Effector memory CD8-positive, alpha-beta T cell (primary cell): ENCODE measurements around the gene CTDP1.
A peak's percentile ranks its signal among the peaks of the same experiment; 100 is the strongest.

ENCODE experiments used
- ATAC-seq: fragments of 150-1000 bp; cut with Tn5 transposase; replicated peaks from 2 replicates; pipeline ENCODE4 v1.10.0; 2021; ENCODE audit warnings: mild to moderate bottlenecking, moderate library complexity
- DNase-seq, 3 experiments: peaks; one replicate each; pipeline ENCODE4 v3.0.0; 2021
- H3K27ac Mint-ChIP-seq, 2 donors: one replicate each; pipeline ENCODE4 v1.8.0; 2022; ENCODE audit warnings: mild to moderate bottlenecking in 2 of 2, mixed read lengths in 2 of 2, moderate library complexity in 2 of 2
- H3K27me3 Mint-ChIP-seq, 2 donors: one replicate each; pipeline ENCODE4 v1.8.0; 2022; ENCODE audit warnings: mixed read lengths in 2 of 2
- H3K36me3 Mint-ChIP-seq: one replicate; pipeline ENCODE4 v1.8.0; 2022; ENCODE audit warnings: mild to moderate bottlenecking, moderate library complexity, mixed read lengths; ENCODE audit not compliant: insufficient read depth
- H3K4me1 Mint-ChIP-seq, 2 donors: one replicate each; pipeline ENCODE4 v1.8.0; 2022; ENCODE audit warnings: low read depth in 2 of 2, mixed read lengths in 2 of 2
- H3K4me3 Mint-ChIP-seq, 2 donors: one replicate each; pipeline ENCODE4 v1.8.0; 2022; ENCODE audit warnings: mild to moderate bottlenecking in 2 of 2, mixed read lengths in 2 of 2, moderate library complexity in 2 of 2
- H3K9me3 Mint-ChIP-seq, 2 donors: one replicate each; pipeline ENCODE4 v1.8.0; 2022; ENCODE audit warnings: mixed read lengths in 2 of 2

The CTDP1 gene

GRCh38 chr18:79639072-79639829 is 40.4 kb upstream of the CTDP1 start:
- Mint-ChIP-seq H3K4me1 (no peaks in the 10 kb centered on the region), H3K27ac (no peak overlapping the region), H3K36me3 (no peaks in the 10 kb centered on the region), H3K4me3 (no peak overlapping the region), H3K27me3 (peaks cover 8 to 29% of the 10 kb centered on the region in 2 donors), H3K9me3 (no peaks in the 10 kb centered on the region)
- DNase-seq (no peak), ATAC-seq (no peak)

GRCh38 chr18:79640064-79640672 is 39.4 kb upstream of the CTDP1 start:
- no peaks in the 10 kb centered on the region for H3K9me3 Mint-ChIP-seq
- ATAC-seq: no peak
- DNase-seq: no peak
- H3K4me1 Mint-ChIP-seq: no peaks in the 10 kb centered on the region
- no peaks in the 10 kb centered on the region for H3K36me3 Mint-ChIP-seq
- H3K4me3 Mint-ChIP-seq: no peak overlapping the region
- peaks cover 8 to 29% of the 10 kb centered on the region in 2 donors for H3K27me3 Mint-ChIP-seq
- no peak overlapping the region for H3K27ac Mint-ChIP-seq

GRCh38 chr18:79640875-79641274 is 38.7 kb upstream of the CTDP1 start:
- H3K27me3 Mint-ChIP-seq: peaks cover 8 to 29% of the 10 kb centered on the region in 2 donors
- DNase-seq: no peak
- no peaks in the 10 kb centered on the region for H3K36me3 Mint-ChIP-seq
- no peak overlapping the region for H3K27ac Mint-ChIP-seq
- no peaks in the 10 kb centered on the region for H3K9me3 Mint-ChIP-seq
- peaks cover 0 to 2% of the 10 kb centered on the region in 2 donors for H3K4me1 Mint-ChIP-seq
- no peak for ATAC-seq
- H3K4me3 Mint-ChIP-seq: no peak overlapping the region

DNA sequence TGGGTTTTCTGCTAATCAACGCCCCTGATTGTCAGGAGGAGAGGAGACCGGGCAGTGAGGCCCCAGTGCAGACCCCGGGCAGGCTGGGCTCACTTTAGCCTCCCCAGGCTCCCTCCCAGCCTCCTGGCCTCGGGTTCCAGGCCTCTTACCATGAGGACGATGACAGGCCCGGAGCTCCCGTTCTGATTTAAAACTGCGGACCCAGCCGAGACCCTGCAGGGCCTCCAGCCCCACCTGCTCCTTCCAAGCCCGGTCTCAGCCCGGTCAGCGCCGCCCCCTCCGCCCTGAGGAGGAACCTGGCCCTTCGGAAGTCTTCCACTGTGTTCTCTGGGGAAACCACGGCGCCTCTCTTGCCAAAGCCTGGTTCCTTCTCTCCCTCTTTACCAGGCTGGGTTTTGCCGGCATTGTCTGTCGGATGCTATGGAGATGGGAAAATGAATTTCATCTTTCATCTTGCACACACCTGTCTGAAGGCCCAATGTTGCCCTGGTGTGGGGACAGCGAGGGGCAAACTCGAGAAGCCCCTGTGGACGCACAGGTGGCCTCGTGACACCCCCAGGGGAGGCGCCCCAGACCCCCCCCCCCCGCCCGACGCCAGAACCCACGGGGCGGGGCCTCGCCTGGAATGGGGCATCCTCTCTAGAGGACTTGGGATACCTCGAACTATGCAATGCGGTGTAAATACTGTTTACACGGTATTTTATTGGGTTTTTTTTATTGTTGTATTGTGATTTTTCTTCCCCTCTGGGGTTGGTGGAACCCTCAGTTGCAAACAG is 37.7 kb upstream of the CTDP1 start:
- peaks cover 0 to 2% of the 10 kb centered on the region in 2 donors for H3K4me1 Mint-ChIP-seq
- DNase-seq (no peak), ATAC-seq (no peak)
- no peak overlapping the region for H3K27ac Mint-ChIP-seq
- H3K27me3 Mint-ChIP-seq: peaks cover 8 to 29% of the 10 kb centered on the region in 2 donors
- H3K36me3 Mint-ChIP-seq: no peaks in the 10 kb centered on the region
- H3K9me3 Mint-ChIP-seq: no peaks in the 10 kb centered on the region
- no peak overlapping the region for H3K4me3 Mint-ChIP-seq

DNA sequence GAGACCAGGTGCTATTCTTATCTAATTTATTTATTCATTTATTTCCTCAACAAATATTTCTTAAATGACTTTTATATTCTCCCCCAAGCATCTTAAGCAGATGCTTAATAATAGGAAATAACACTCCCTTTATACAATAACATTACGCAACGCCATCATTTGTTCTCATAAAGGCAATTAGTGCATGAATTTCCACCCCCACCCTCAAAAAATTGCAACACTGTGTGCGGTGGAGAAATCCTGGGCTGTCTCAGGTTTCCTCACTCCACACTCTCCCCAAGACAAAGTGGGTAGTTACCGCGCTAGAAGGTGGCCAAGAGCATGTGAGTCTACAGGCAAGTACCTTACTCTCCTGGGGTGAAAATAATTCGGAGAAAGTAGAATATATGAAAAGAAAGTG is 37.0 kb upstream of the CTDP1 start:
- H3K27ac Mint-ChIP-seq: no peak overlapping the region
- DNase-seq (no peak), ATAC-seq (no peak)
- H3K27me3 Mint-ChIP-seq: peaks cover 8 to 29% of the 10 kb centered on the region in 2 donors
- H3K9me3 Mint-ChIP-seq: no peaks in the 10 kb centered on the region
- peaks cover 0 to 2% of the 10 kb centered on the region in 2 donors for H3K4me1 Mint-ChIP-seq
- no peaks in the 10 kb centered on the region for H3K36me3 Mint-ChIP-seq
- no peak overlapping the region for H3K4me3 Mint-ChIP-seq

DNA sequence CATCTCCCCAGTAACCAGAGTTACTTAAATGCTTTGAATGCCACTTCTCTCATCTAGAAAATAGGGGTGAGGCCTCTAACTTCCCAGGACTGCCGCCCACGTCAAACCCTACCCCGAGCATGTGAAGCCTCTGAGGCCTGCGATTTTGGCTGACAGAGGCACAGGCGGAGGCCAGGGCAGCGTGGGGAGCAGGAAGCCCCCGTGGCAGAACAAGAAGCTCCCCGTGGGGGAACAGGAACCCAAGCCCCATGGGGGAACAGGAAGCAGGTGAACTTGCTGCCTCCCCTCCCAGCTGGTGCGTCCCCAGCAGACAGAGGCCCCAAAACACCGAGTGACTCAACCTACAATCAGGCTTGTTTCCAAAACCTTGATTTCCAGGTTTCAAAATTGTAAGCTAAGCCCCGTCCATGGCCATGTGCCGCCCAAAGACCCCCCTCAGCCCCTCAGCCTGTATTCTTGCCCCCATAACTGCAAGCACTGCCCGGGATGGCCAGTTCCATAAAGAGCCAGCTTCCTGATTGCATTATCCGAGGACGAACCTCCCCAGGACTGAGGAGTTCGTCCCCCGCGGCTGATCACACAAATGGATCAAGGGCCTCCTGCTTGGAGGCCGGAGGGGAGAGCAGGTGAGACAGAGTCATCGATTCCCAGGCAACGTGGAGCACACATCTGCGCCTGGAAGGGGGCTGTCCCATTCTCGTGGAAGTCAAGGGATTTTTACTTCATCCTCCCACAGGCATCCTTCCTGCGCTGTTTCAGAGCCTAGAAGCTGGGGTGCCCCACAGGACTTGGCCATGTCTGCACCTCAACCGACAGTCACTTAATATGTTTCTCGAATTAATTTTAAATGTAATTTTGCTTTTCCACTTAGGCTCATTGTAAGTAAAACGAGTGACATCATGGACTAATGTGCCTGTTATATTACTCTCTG is 36.3 kb upstream of the CTDP1 start:
- Mint-ChIP-seq H3K4me3 (no peak overlapping the region), H3K9me3 (no peaks in the 10 kb centered on the region), H3K27ac (no peak overlapping the region), H3K27me3 (peaks cover 8 to 29% of the 10 kb centered on the region in 2 donors), H3K36me3 (no peaks in the 10 kb centered on the region), H3K4me1 (peaks cover 0 to 2% of the 10 kb centered on the region in 2 donors)
- DNase-seq: no peak
- ATAC-seq: no peak

DNA sequence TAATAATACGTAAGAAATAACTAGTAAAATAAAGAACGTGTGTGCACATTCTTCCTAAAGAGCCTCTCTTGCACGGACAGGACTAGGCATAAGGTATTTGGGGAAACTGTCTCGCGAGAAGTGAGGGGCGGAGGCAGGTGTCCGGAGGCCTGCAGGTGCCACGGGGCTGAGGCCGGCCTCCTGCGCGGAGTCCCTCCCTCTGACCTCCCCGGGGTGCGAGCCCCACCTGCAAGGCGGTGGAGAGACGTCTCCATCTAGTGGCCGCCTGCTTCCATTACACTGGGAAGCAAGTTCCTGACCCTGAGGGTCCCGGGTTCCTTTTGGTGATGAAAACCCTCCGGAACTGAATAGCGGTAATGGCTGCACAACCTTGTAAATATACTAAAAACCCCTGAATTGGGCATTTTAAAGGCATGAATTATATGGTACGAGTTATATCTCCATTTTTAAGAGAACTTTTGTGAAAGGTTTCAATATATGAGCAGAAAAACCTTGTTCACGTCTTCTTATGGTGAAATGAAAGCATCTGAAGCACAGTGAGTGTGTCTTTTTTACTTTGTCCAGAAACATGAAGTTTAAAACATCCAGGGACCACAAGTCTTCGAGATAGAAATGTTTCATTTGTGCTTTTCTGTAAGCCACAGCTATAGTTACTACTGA is 35.5 kb upstream of the CTDP1 start:
- H3K27ac Mint-ChIP-seq: no peak overlapping the region
- peak; percentile 81 for ATAC-seq

DNA sequence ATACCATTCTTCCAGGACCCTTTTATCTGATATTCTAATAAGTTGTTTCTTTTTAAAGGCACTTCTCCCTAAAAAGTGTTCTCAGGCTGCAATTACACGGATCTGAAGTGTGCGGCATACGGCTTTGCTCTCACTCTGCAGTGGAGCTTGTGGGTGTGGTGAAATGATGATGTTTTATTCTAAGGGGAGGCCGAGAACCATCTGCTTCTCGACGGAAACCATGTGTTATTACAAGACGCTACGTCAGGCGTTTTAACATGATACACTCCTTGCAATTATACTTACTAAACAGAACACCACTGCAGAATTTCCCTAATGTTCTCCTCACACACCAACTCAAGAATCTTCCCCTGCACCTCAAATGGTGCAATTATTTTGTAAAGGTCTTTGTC is 34.9 kb upstream of the CTDP1 start:
- no peak overlapping the region for H3K27ac Mint-ChIP-seq

More for the DNA sequence above, 35.5 kb upstream of the CTDP1 start:
- H3K9me3 Mint-ChIP-seq: no peaks in the 10 kb centered on the region
- H3K27me3 Mint-ChIP-seq: peaks cover 8 to 30% of the 10 kb centered on the region in 2 donors
- H3K4me3 Mint-ChIP-seq: no peak overlapping the region
- DNase-seq: peak; percentile 47 to 57 (median 54)
- peaks cover 0 to 2% of the 10 kb centered on the region in 2 donors for H3K4me1 Mint-ChIP-seq
- no peaks in the 10 kb centered on the region for H3K36me3 Mint-ChIP-seq

GRCh38 chr18:79645291-79645983 is 34.2 kb upstream of the CTDP1 start:
- Mint-ChIP-seq H3K9me3 (no peaks in the 10 kb centered on the region), H3K4me1 (peaks cover 0 to 2% of the 10 kb centered on the region in 2 donors), H3K27me3 (peaks cover 8 to 30% of the 10 kb centered on the region in 2 donors), H3K27ac (no peak overlapping the region), H3K36me3 (no peaks in the 10 kb centered on the region), H3K4me3 (no peak overlapping the region)
- ATAC-seq: no peak
- DNase-seq: no peak

More for the DNA sequence above, 34.9 kb upstream of the CTDP1 start:
- H3K27me3 Mint-ChIP-seq: peaks cover 6 to 30% of the 10 kb centered on the region in 2 donors
- no peaks in the 10 kb centered on the region for H3K9me3 Mint-ChIP-seq
- no peaks in the 10 kb centered on the region for H3K36me3 Mint-ChIP-seq
- H3K4me1 Mint-ChIP-seq: peaks cover 0 to 2% of the 10 kb centered on the region in 2 donors
- no peak overlapping the region for H3K4me3 Mint-ChIP-seq
- DNase-seq (no peak), ATAC-seq (no peak)

GRCh38 chr18:79647307-79647706 is 32.3 kb upstream of the CTDP1 start:
- no peak for DNase-seq
- no peak for ATAC-seq
- Mint-ChIP-seq H3K4me1 (peaks cover 0 to 2% of the 10 kb centered on the region in 2 donors), H3K27me3 (peaks cover 20 to 32% of the 10 kb centered on the region in 2 donors), H3K27ac (no peak overlapping the region), H3K36me3 (no peaks in the 10 kb centered on the region), H3K9me3 (no peaks in the 10 kb centered on the region), H3K4me3 (no peak overlapping the region)

DNA sequence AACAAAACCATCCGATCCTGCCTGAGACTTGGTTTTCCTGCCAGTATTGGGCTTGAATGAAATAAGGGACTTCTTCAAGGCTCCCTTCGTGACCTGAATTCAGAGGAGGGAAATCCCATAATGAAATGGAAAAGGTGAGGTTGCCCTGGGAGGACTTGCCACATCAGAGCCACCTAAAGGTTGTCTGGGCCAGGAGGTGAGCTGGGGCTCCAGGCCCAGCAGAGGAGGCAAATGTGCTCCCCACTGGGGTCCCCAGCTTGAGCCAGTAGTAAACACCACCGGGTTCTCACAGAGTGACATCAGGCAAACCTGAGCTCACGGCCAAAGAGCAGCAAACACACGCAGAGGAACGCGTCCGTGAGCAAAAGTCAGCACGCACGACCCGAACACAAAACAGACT is 28.6 kb upstream of the CTDP1 start:
- ATAC-seq (no peak), DNase-seq (no peak)
- no peaks in the 10 kb centered on the region for H3K9me3 Mint-ChIP-seq
- H3K4me3 Mint-ChIP-seq: no peak overlapping the region
- no peaks in the 10 kb centered on the region for H3K36me3 Mint-ChIP-seq
- no peaks in the 10 kb centered on the region for H3K4me1 Mint-ChIP-seq
- H3K27ac Mint-ChIP-seq: no peak overlapping the region
- peaks cover 20 to 32% of the 10 kb centered on the region in 2 donors for H3K27me3 Mint-ChIP-seq

DNA sequence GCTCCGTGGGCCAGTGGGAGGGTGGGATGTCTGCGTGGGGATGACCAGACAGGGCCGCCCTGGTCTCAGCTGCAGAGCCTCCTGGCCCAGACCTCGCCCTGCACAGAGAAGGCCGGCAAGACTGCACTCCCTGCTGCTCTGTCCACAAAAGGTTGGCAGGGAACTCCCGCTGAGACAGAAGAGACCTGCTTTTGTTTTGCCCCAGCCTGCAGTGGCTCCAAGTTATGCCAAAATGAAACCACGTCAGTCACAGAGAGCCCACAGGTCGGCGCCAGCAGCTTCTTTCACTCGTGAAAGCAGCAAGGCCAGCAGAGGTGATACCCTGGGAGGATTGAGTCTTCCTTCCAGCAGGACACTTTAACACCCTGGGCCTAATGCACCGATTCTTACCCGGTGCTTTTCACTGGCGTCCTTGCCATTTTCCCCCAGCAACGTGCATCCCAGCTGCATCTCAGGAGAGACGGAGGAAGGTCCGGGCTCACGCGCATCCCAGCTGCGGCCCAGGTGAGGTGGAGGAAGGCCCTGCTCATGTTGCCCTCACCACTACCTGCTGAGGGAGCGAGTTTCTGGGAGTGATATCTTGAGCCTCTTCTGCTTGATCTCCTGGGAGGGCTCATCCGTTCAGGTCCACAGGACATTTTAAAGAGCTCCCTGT is 22.1 kb upstream of the CTDP1 start:
- Mint-ChIP-seq H3K9me3 (peaks cover 0 to 2% of the 10 kb centered on the region in 2 donors), H3K27ac (no peak overlapping the region), H3K4me3 (no peak overlapping the region), H3K27me3 (peaks cover 22 to 52% of the 10 kb centered on the region in 2 donors), H3K4me1 (no peaks in the 10 kb centered on the region), H3K36me3 (no peaks in the 10 kb centered on the region)
- ATAC-seq (no peak), DNase-seq (no peak)
